Measurements from ENCODE around the gene SEC14L3. TPM values are rescaled to one million over a fixed set of nuclear protein-coding genes. Genes with fewer than 3 reads are reported as not detected.

The SEC14L3 gene
- total RNA-seq, 2 donors from 2014 or later = not detected

DNA sequence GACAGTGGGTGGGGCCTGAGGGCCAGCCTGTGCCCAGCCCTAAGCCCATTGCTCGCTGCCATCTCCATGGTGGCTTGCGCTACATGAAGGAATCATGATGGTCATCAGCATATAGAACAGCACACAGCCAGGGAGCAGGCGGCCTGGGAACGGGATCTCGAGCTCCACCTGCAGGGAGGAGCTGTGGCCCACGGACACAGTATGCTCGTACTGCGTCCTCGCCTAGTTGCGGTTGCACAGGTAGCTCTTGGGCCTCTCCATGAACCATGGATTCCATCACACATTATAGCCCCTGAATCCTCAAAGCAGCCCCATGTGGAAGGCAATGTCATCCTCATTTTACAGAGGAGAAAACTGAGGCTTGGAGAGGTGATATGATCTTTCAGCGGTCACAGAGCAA, 18.6 kb upstream of the SEC14L3 start:
- 77 to 90% methylated on average over 2 to 11 of the region's 11 CpGs for WGBS, 2 donors
- DNase-seq (peak in 1 of 4 donors; percentile 16), ATAC-seq (no peak)
- no peaks in the 10 kb centered on the region for H3K27me3 ChIP-seq
- intact Hi-C loops (cut with DNase I) = no loop called here
- no peaks in the 10 kb centered on the region for H3K36me3 ChIP-seq (replicated peaks in 1 of 2; ENCODE audit: insufficient read depth in 1 of 2, low read depth in 2 of 2)
- no peak overlapping the region for H3K4me3 ChIP-seq
- no peak for TF ChIP-seq POLR2A (IDR thresholded peaks at IDR 0.05)
- TF ChIP-seq, protein P1, sequence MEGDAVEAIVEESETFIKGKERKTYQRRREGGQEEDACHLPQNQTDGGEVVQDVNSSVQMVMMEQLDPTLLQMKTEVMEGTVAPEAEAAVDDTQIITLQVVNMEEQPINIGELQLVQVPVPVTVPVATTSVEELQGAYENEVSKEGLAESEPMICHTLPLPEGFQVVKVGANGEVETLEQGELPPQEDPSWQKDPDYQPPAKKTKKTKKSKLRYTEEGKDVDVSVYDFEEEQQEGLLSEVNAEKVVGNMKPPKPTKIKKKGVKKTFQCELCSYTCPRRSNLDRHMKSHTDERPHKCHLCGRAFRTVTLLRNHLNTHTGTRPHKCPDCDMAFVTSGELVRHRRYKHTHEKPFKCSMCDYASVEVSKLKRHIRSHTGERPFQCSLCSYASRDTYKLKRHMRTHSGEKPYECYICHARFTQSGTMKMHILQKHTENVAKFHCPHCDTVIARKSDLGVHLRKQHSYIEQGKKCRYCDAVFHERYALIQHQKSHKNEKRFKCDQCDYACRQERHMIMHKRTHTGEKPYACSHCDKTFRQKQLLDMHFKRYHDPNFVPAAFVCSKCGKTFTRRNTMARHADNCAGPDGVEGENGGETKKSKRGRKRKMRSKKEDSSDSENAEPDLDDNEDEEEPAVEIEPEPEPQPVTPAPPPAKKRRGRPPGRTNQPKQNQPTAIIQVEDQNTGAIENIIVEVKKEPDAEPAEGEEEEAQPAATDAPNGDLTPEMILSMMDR (IDR thresholded peaks at IDR 0.05) = peak in 2 of 7 experiments; percentile 9 to 15
- peaks cover 4% of the 10 kb centered on the region for H3K4me1 ChIP-seq
- H3K9me3 ChIP-seq = no peaks in the 10 kb centered on the region
- H3K27ac ChIP-seq = no peak overlapping the region

DNA sequence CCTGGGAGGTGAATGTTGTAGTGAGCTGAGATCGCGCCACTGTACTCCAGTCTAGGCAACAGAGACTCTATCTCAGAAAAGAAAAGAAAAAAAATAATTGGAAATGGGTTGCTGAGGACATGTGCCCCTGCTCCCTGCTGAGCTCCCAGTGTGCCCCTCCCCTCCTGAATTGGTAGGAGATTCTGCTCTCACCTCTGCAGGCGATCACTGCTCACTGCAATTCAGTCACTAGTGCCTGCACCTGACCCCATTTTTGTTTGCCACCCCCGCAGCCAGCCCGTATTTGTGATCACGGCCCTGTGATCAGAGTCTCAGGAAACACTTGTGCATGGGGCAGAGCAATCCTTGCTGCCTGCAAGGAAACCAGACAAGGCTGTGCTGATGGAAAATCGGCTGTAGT, 16.3 kb upstream of the SEC14L3 start:
- no peaks in the 10 kb centered on the region for H3K9me3 ChIP-seq
- no peak overlapping the region for H3K4me3 ChIP-seq
- no peak for DNase-seq
- no peak for ATAC-seq
- no peaks in the 10 kb centered on the region for H3K36me3 ChIP-seq (replicated peaks in 1 of 2; ENCODE audit: insufficient read depth in 1 of 2, low read depth in 2 of 2)
- intact Hi-C loops (cut with DNase I) = no loop called here
- peaks cover 4% of the 10 kb centered on the region for H3K4me1 ChIP-seq
- WGBS, 2 donors = 81 to 87% methylated on average over 7 of the region's 7 CpGs
- H3K27ac ChIP-seq = no peak overlapping the region
- TF ChIP-seq POLR2A (IDR thresholded peaks at IDR 0.05) = no peak
- TF ChIP-seq, protein P1 (IDR thresholded peaks at IDR 0.05) = no peak
- H3K27me3 ChIP-seq = no peaks in the 10 kb centered on the region

DNA sequence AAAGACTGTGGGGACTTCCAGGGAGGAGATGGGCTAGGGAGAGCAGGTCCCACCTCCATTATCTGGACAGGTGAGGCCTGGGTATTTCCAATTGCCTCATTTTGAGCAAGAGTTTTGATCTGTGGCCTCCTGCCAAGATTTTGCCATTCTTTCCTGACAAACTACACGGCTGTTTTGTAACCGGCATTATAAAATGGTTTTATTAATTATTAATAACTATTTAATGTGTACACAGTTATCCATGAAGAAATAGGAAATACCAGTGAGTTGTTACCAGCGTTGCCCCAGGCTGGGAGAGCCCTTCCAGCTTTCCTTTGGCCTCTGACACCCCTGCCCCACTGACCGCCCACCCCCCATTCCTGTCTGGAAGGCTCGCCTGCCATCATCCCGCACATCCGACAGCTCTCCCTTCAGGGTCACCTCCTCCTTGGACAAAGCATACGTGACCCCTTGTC, 14.9 kb upstream of the SEC14L3 start:
- no peak overlapping the region for H3K4me3 ChIP-seq
- TF ChIP-seq POLR2A (IDR thresholded peaks at IDR 0.05) = no peak
- TF ChIP-seq, protein P1 (IDR thresholded peaks at IDR 0.05) = no peak
- no peaks in the 10 kb centered on the region for H3K36me3 ChIP-seq (replicated peaks in 1 of 2; ENCODE audit: insufficient read depth in 1 of 2, low read depth in 2 of 2)
- no peaks in the 10 kb centered on the region for H3K27me3 ChIP-seq
- WGBS, 2 donors = 35 to 46% methylated on average over 8 of the region's 8 CpGs
- intact Hi-C loops (cut with DNase I) = no loop called here
- peak overlapping the region; percentile 15 to 73 (median 52) for H3K27ac ChIP-seq
- no peaks in the 10 kb centered on the region for H3K9me3 ChIP-seq
- peak; percentile 70 to 82 (median 78) for DNase-seq
- peaks cover 4% of the 10 kb centered on the region for H3K4me1 ChIP-seq
- peak; percentile 60 for ATAC-seq

DNA sequence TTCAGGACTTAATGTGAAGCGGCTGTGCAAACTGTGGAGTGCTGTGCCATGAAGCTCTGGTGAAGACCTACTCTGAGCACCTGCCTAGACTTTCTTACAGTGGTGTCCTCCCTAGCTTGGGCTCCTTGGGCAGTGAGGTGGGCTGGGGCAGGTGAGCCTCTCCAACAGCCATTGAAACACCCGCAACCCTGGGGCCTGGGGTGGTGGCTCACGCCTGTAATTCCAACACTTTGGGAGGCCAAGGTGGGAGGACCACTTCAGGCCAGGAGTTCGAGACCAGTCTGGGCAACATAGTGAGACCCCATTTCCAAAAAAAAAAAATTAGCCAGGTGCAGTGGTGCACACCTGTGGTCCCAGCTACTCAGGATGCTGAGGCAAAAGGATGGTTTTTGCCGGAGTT, 14.3 kb upstream of the SEC14L3 start:
- intact Hi-C loops (cut with DNase I) = no loop called here
- ATAC-seq (no peak), DNase-seq (no peak)
- TF ChIP-seq POLR2A (IDR thresholded peaks at IDR 0.05) = no peak
- TF ChIP-seq, protein P1 (IDR thresholded peaks at IDR 0.05) = no peak
- H3K4me1 ChIP-seq = peaks cover 4% of the 10 kb centered on the region
- no peak overlapping the region for H3K4me3 ChIP-seq
- H3K9me3 ChIP-seq = no peaks in the 10 kb centered on the region
- H3K27ac ChIP-seq = peak overlapping the region in 2 of 4 donors; percentile 71 to 73
- 71 to 87% methylated on average over 3 to 5 of the region's 5 CpGs for WGBS, 2 donors
- H3K27me3 ChIP-seq = no peaks in the 10 kb centered on the region
- H3K36me3 ChIP-seq (replicated peaks in 1 of 2; ENCODE audit: insufficient read depth in 1 of 2, low read depth in 2 of 2) = no peaks in the 10 kb centered on the region

DNA sequence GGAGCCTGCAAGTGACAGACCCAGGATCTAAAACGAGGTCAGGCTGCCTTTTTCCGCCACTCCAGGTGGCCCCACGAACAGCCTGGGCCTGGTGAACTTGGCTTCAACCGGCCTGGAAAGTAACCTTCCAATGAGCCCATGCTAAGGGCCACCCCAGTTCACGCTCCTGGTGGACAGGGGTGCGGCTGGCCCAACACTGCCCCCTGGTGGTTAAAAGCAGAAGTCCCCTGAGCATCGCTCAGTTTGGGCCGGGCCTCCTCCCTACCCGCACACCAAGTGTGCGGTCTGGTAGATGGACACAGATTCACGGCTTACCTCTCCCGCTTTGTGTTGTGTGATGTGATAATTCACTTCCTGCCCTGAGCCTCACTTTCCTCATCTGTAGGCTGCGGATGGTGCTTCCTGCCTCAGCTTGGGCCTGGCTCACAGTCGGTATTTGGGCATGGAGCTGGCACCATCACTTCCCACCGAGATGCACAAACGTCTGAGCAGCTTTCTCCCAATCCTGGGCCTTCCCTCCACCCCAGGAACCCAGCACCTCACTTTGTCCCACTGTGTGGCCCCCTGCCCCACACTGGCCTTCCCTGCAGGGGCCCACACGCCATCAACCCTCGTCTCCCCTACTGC, 13.7 kb upstream of the SEC14L3 start:
- TF ChIP-seq, protein P1 (IDR thresholded peaks at IDR 0.05) = peak; percentile 76 to 96 (median 86)
- no peak for TF ChIP-seq POLR2A (IDR thresholded peaks at IDR 0.05)
- Histone ChIP-seq H3K27ac (peak overlapping the region in 1 of 4 donors; percentile 71), H3K4me1 (peaks cover 4% of the 10 kb centered on the region), H3K36me3 (replicated peaks in 1 of 2; ENCODE audit: insufficient read depth in 1 of 2, low read depth in 2 of 2) (no peaks in the 10 kb centered on the region), H3K9me3 (no peaks in the 10 kb centered on the region), H3K4me3 (no peak overlapping the region), H3K27me3 (no peaks in the 10 kb centered on the region)
- peak; percentile 72 for ATAC-seq
- DNase-seq = peak; percentile 55 to 69 (median 64)
- intact Hi-C loops (cut with DNase I) = no loop called here
- 48% methylated on average over 4 to 18 of the region's 18 CpGs for WGBS, 2 donors
